ENCODE results near the gene ARHGAP1.

ARHGAP1 gene

GRCh38 chr11:46694072-46694471, 6.3 kb downstream of the ARHGAP1 start:
- Histone ChIP-seq H3K9ac (ENCODE audit: low read depth, low read length) (no peak overlapping the region), H3K4me1 (ENCODE audit: insufficient read depth, low read length) (no peaks in the 10 kb centered on the region), H3K9me3 (ENCODE audit: control insufficient read depth, insufficient read depth, low read length) (no peaks in the 10 kb centered on the region), H3K36me3 (ENCODE audit: insufficient read depth, low read length) (no peaks in the 10 kb centered on the region)

GRCh38 chr11:46693597-46694012, 6.8 kb downstream of the ARHGAP1 start:
- no peak overlapping the region for H3K9ac ChIP-seq (ENCODE audit: low read depth, low read length)
- no peaks in the 10 kb centered on the region for H3K36me3 ChIP-seq (ENCODE audit: insufficient read depth, low read length)
- H3K4me1 ChIP-seq (ENCODE audit: insufficient read depth, low read length) = no peaks in the 10 kb centered on the region
- no peaks in the 10 kb centered on the region for H3K9me3 ChIP-seq (ENCODE audit: control insufficient read depth, insufficient read depth, low read length)

- Histone ChIP-seq H3K4me1 (ENCODE audit: insufficient read depth, low read length) (no peaks in the 10 kb centered on the region), H3K36me3 (ENCODE audit: insufficient read depth, low read length) (no peaks in the 10 kb centered on the region; the same call in 1 of the 2 replicates), H3K9ac (ENCODE audit: low read depth, low read length) (no peak overlapping the region), H3K9me3 (ENCODE audit: control insufficient read depth, insufficient read depth, low read length) (no peaks in the 10 kb centered on the region)
Observed at GRCh38 chr11:46692450-46692849, 8.0 kb downstream of the ARHGAP1 start.

- no peak overlapping the region for H3K9ac ChIP-seq (ENCODE audit: low read depth, low read length)
- H3K36me3 ChIP-seq (ENCODE audit: insufficient read depth, low read length) = no peaks in the 10 kb centered on the region; the same call in 1 of the 2 replicates
- H3K4me1 ChIP-seq (ENCODE audit: insufficient read depth, low read length) = no peaks in the 10 kb centered on the region
- no peaks in the 10 kb centered on the region for H3K9me3 ChIP-seq (ENCODE audit: control insufficient read depth, insufficient read depth, low read length)
Observed at GRCh38 chr11:46690702-46691101, 9.7 kb downstream of the ARHGAP1 start.

DNA sequence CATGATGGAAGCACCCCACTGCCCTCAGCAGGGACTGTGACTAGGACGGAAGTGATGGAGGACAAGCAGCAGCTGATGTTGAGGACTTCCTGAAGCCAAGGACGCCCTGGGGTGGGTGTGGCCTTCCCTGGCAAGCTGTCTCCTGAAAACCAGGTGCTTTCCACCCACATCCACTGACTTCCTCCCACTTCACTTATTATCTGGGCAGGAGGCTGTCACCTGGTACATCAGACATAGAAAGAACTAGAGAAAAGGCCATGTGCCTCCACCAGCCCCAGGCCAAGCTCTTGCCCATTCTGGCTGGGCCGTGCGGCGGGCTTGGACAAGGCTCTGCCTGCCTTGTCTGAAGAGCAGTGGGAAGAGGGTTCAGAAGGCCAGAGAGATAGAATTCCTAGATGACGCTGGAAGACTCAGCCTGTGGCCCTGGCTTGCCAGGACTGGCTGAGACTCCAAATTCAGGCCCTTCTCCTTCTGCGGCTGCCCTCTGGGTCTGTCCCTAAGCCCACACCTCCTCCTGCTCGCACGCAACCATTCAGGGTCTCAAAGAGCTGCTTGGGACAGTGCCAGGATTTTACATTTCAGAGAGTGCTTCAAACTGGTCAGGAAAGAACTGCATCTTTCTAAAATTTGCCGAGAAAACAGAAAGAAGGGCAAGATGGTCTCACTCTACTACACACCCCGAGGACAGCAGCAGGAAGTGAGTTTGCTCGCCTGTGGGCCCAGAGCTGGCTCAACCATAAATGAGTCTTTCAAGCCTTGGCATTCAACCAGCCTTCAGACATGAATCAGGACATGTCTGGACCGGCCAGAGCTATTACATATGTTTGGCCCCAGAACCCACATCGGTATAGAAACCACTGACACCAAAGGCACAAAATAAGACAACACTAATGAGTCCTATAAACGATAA, 13.3 kb downstream of the ARHGAP1 start:
- peaks cover 3% of the 10 kb centered on the region for H3K36me3 ChIP-seq (ENCODE audit: insufficient read depth, low read length)
- no peaks in the 10 kb centered on the region for H3K4me1 ChIP-seq (ENCODE audit: insufficient read depth, low read length)
- no peaks in the 10 kb centered on the region for H3K9me3 ChIP-seq (ENCODE audit: control insufficient read depth, insufficient read depth, low read length)
- no peak overlapping the region for H3K9ac ChIP-seq (ENCODE audit: low read depth, low read length)

- H3K36me3 ChIP-seq (ENCODE audit: insufficient read depth, low read length) = peaks cover 8% of the 10 kb centered on the region
- H3K9ac ChIP-seq (ENCODE audit: low read depth, low read length) = no peak overlapping the region
- H3K9me3 ChIP-seq (ENCODE audit: control insufficient read depth, insufficient read depth, low read length) = no peaks in the 10 kb centered on the region
Observed at GRCh38 chr11:46684367-46684766, 16.1 kb downstream of the ARHGAP1 start.

GRCh38 chr11:46682773-46683752, 17.4 kb downstream of the ARHGAP1 start:
- no peak overlapping the region for H3K9ac ChIP-seq (ENCODE audit: low read depth, low read length)
- peaks cover 8% of the 10 kb centered on the region for H3K36me3 ChIP-seq (ENCODE audit: insufficient read depth, low read length)
- H3K4me1 ChIP-seq (ENCODE audit: insufficient read depth, low read length) = no peaks in the 10 kb centered on the region; the same call in 1 of the 2 replicates
- H3K9me3 ChIP-seq (ENCODE audit: control insufficient read depth, insufficient read depth, low read length) = no peaks in the 10 kb centered on the region

More at GRCh38 chr11:46684367-46684766, 16.1 kb downstream of the ARHGAP1 start:
- H3K4me1 ChIP-seq (ENCODE audit: insufficient read depth, low read length) = no peaks in the 10 kb centered on the region

DNA sequence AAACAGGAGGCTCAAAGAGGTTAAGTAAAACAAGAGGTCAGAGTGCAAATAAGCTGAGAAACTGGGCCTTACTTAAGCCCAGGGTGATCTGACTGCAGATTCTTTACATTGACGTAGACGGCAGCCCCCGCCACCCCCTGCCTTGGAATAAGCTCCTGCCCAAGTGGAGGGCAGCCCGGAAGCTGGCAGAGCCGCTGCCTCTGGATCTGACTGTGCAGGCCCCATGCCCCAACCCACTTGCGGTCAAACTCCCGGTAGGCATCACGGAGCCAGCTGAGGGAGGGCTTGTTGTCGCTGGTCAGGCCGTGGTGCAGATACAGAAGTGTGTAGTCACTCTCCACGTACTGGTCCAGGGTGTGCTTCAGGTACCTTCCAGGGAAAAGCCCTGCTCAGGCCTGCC, 18.6 kb downstream of the ARHGAP1 start:
- Histone ChIP-seq H3K9me3 (ENCODE audit: control insufficient read depth, insufficient read depth, low read length) (no peaks in the 10 kb centered on the region), H3K36me3 (ENCODE audit: insufficient read depth, low read length) (peaks cover 8% of the 10 kb centered on the region; the same call in 1 of the 2 replicates), H3K4me1 (ENCODE audit: insufficient read depth, low read length) (no peaks in the 10 kb centered on the region; the same call in 1 of the 2 replicates), H3K9ac (ENCODE audit: low read depth, low read length) (no peak overlapping the region)

GRCh38 chr11:46680815-46681214, 19.6 kb downstream of the ARHGAP1 start:
- H3K9ac ChIP-seq (ENCODE audit: low read depth, low read length) = no peak overlapping the region
- H3K36me3 ChIP-seq (ENCODE audit: insufficient read depth, low read length) = peaks cover 8% of the 10 kb centered on the region; the same call in 1 of the 2 replicates
- no peaks in the 10 kb centered on the region for H3K9me3 ChIP-seq (ENCODE audit: control insufficient read depth, insufficient read depth, low read length)
- H3K4me1 ChIP-seq (ENCODE audit: insufficient read depth, low read length) = no peaks in the 10 kb centered on the region; the same call in 1 of the 2 replicates

GRCh38 chr11:46680164-46680760, 20.2 kb downstream of the ARHGAP1 start:
- H3K36me3 ChIP-seq (ENCODE audit: insufficient read depth, low read length) = peaks cover 8% of the 10 kb centered on the region; the same call in 1 of the 2 replicates
- peaks cover under 1% of the 10 kb centered on the region; the same call in 1 of the 2 replicates for H3K4me1 ChIP-seq (ENCODE audit: insufficient read depth, low read length)
- no peaks in the 10 kb centered on the region for H3K9me3 ChIP-seq (ENCODE audit: control insufficient read depth, insufficient read depth, low read length)
- no peak overlapping the region for H3K9ac ChIP-seq (ENCODE audit: low read depth, low read length)

GRCh38 chr11:46679241-46680163, 20.9 kb downstream of the ARHGAP1 start:
- Histone ChIP-seq H3K4me1 (ENCODE audit: insufficient read depth, low read length) (peaks cover 6% of the 10 kb centered on the region; the same call in 1 of the 2 replicates), H3K9me3 (ENCODE audit: control insufficient read depth, insufficient read depth, low read length) (no peaks in the 10 kb centered on the region), H3K9ac (ENCODE audit: low read depth, low read length) (no peak overlapping the region), H3K36me3 (ENCODE audit: insufficient read depth, low read length) (peaks cover 8% of the 10 kb centered on the region; the same call in 1 of the 2 replicates)

GRCh38 chr11:46678741-46679130, 21.7 kb downstream of the ARHGAP1 start:
- peaks cover 14% of the 10 kb centered on the region for H3K4me1 ChIP-seq (ENCODE audit: insufficient read depth, low read length)
- 0 out of 2 replicates have a peak, but pooled peaks cover 5% of the 10 kb centered on the region for H3K36me3 ChIP-seq (ENCODE audit: insufficient read depth, low read length)
- no peaks in the 10 kb centered on the region for H3K9me3 ChIP-seq (ENCODE audit: control insufficient read depth, insufficient read depth, low read length)
- H3K9ac ChIP-seq (ENCODE audit: low read depth, low read length) = no peak overlapping the region
